ENCODE measurements around the gene MS4A4E. TPM values are rescaled to one million over a fixed set of nuclear protein-coding genes. Genes with fewer than 3 reads are reported as not detected.

The MS4A4E gene
- total RNA-seq, 1 experiment from 2014 or later: 0.42 TPM

- Histone ChIP-seq H2BK120ac (ENCODE audit: low read depth, low read length, poor library complexity, severe bottlenecking) (no peak overlapping the region), H3K18ac (ENCODE audit: insufficient read length, low read depth, low read length) (no peak overlapping the region), H3T11ph (ENCODE audit: low read length) (no peak overlapping the region), H2BK15ac (ENCODE audit: low read depth, low read length) (no peak overlapping the region), H4K5ac (ENCODE audit: insufficient read length, low read depth, low read length) (no peak overlapping the region), H3K23me2 (ENCODE audit: insufficient read length, low read depth, low read length, poor library complexity, severe bottlenecking) (no peaks in the 10 kb centered on the region), H3K4me1 (ENCODE audit: insufficient read depth, low read length) (no peaks in the 10 kb centered on the region), H4K8ac (replicated peaks; ENCODE audit: insufficient read length, low read depth, low read length) (no peak overlapping the region), H2BK12ac (ENCODE audit: insufficient read length, low read depth, low read length) (no peak overlapping the region), H2BK20ac (ENCODE audit: low read depth, low read length, poor library complexity, severe bottlenecking) (no peak overlapping the region), H3K23ac (ENCODE audit: insufficient read length, low read depth, low read length) (no peak overlapping the region), H3K79me2 (ENCODE audit: insufficient read depth, low read length) (no peaks in the 10 kb centered on the region), H4K20me1 (ENCODE audit: control insufficient read depth, insufficient read depth, insufficient read length) (no peaks in the 10 kb centered on the region), H4K91ac (ENCODE audit: insufficient read length, low read depth, low read length) (no peak overlapping the region), H2AK5ac (ENCODE audit: insufficient read length, low read length) (no peak overlapping the region), H3K27me3 (ENCODE audit: insufficient read depth, low read length) (no peaks in the 10 kb centered on the region), H3K9me3 (ENCODE audit: control insufficient read depth, low read depth, low read length) (no peaks in the 10 kb centered on the region), H3K9ac (ENCODE audit: extremely low read depth, insufficient read length, low read length) (no peak overlapping the region), H2BK5ac (ENCODE audit: insufficient read length, low read length) (no peak overlapping the region), H3K79me1 (ENCODE audit: insufficient read depth, low read depth, low read length, poor library complexity, severe bottlenecking) (no peaks in the 10 kb centered on the region), H2AFZ (ENCODE audit: low read length) (no peak overlapping the region), H3K56ac (ENCODE audit: insufficient read length, low read depth, low read length) (no peak overlapping the region), H3K14ac (ENCODE audit: insufficient read depth, low read length) (no peak overlapping the region), H3K4me2 (ENCODE audit: insufficient read depth, insufficient read length, low read length) (no peak overlapping the region), H3K27ac (ENCODE audit: insufficient read length, low read depth, low read length) (no peak overlapping the region), H3K4ac (ENCODE audit: low read depth, low read length) (no peak overlapping the region)
- no peak overlapping the region for H3K4me3 Mint-ChIP-seq
- peaks cover 13% of the 10 kb centered on the region in 2 experiments; a peak in 3 of 5 replicates for H3K9me3 Mint-ChIP-seq
- peaks cover 0 to 6% (median 2%) of the 10 kb centered on the region in 3 experiments; a peak in 2 of 7 replicates for H3K36me3 Mint-ChIP-seq (ENCODE audit: insufficient read depth in 1 of 3, low read depth in 3 of 3)
- DNase-seq: no peak
- no peaks in the 10 kb centered on the region for H3K27me3 Mint-ChIP-seq (ENCODE audit: low read depth)
- no peak overlapping the region for H3K27ac Mint-ChIP-seq
- TF ChIP-seq CTCF (conservative IDR thresholded peaks at IDR 0.05): no peak
- H3K4me1 Mint-ChIP-seq: no peaks in the 10 kb centered on the region
- no CpG with 5 or more reads among the region's 2 CpGs for WGBS (ENCODE audit: extremely low coverage, insufficient read length, low lambda C conversion rate)
These were observed 81.8 kb downstream of the MS4A4E start for GRCh38 chr11:60161107-60161506.

Data from H9 (cell line).